ENCODE results near the gene RIC3. TPM values are rescaled to one million over a fixed set of nuclear protein-coding genes. Genes with fewer than 3 reads are reported as not detected.

The RIC3 gene
- total RNA-seq, 1 donor from 2014 or later: 3.0 TPM

GRCh38 chr11:8127447-8127846, 41.4 kb downstream of the RIC3 start:
- Histone ChIP-seq H3K9me3 (ENCODE audit: insufficient read depth, low read depth, low read length) (no peaks in the 10 kb centered on the region), H3K4me2 (ENCODE audit: low read length) (no peak overlapping the region), H3K27ac (ENCODE audit: low read depth, low read length) (no peak overlapping the region), H3K4me1 (ENCODE audit: insufficient read depth, low read length) (no peaks in the 10 kb centered on the region), H4K20me1 (ENCODE audit: insufficient read depth, low read length) (no peaks in the 10 kb centered on the region), H3K79me2 (ENCODE audit: insufficient read depth, low read length) (no peaks in the 10 kb centered on the region), H3K9ac (ENCODE audit: low read length) (no peak overlapping the region), H3K4me3 (ENCODE audit: insufficient read depth, low read depth, low read length) (no peak overlapping the region), H3K27me3 (ENCODE audit: insufficient read depth, low read length) (peaks cover 3% of the 10 kb centered on the region), H2AFZ (ENCODE audit: low read depth, low read length) (no peak overlapping the region), H3K36me3 (ENCODE audit: insufficient read depth, low read length) (no peaks in the 10 kb centered on the region)
- no peak overlapping the region for H3K4me3 Mint-ChIP-seq (ENCODE audit: unreplicated experiment)
- no peaks in the 10 kb centered on the region for H3K27me3 Mint-ChIP-seq (ENCODE audit: low read depth, unreplicated experiment)
- peaks cover 7% of the 10 kb centered on the region for H3K4me1 Mint-ChIP-seq (ENCODE audit: low read depth, unreplicated experiment)
- peaks cover 2% of the 10 kb centered on the region for H3K9me3 Mint-ChIP-seq (ENCODE audit: unreplicated experiment)
- H3K27ac Mint-ChIP-seq (ENCODE audit: unreplicated experiment): no peak overlapping the region
- FAIRE-seq (no peak), DNase-seq (ENCODE audit: low read depth) (no peak)
- TF ChIP-seq EZH2 (IDR thresholded peaks at IDR 0.05; ENCODE audit: insufficient read depth, low read length) (no peak), CTCF (IDR thresholded peaks at IDR 0.05; ENCODE audit: insufficient read depth, low read depth, low read length) (no peak)
- H3K36me3 Mint-ChIP-seq (ENCODE audit: low read depth, unreplicated experiment): no peaks in the 10 kb centered on the region

GRCh38 chr11:8126649-8127289, 42.1 kb downstream of the RIC3 start:
- no peak for TF ChIP-seq EZH2 (IDR thresholded peaks at IDR 0.05; ENCODE audit: insufficient read depth, low read length)
- no peak for TF ChIP-seq CTCF (IDR thresholded peaks at IDR 0.05; ENCODE audit: insufficient read depth, low read depth, low read length)
- Histone ChIP-seq H3K9ac (ENCODE audit: low read length) (no peak overlapping the region), H3K9me3 (ENCODE audit: insufficient read depth, low read depth, low read length) (no peaks in the 10 kb centered on the region), H3K4me2 (ENCODE audit: low read length) (no peak overlapping the region), H3K79me2 (ENCODE audit: insufficient read depth, low read length) (no peaks in the 10 kb centered on the region), H4K20me1 (ENCODE audit: insufficient read depth, low read length) (no peaks in the 10 kb centered on the region), H3K27ac (ENCODE audit: low read depth, low read length) (no peak overlapping the region), H3K36me3 (ENCODE audit: insufficient read depth, low read length) (no peaks in the 10 kb centered on the region), H3K4me3 (ENCODE audit: insufficient read depth, low read depth, low read length) (no peak overlapping the region), H2AFZ (ENCODE audit: low read depth, low read length) (no peak overlapping the region), H3K27me3 (ENCODE audit: insufficient read depth, low read length) (peaks cover 3% of the 10 kb centered on the region), H3K4me1 (ENCODE audit: insufficient read depth, low read length) (no peaks in the 10 kb centered on the region)
- H3K36me3 Mint-ChIP-seq (ENCODE audit: low read depth, unreplicated experiment): no peaks in the 10 kb centered on the region
- no peak overlapping the region for H3K4me3 Mint-ChIP-seq (ENCODE audit: unreplicated experiment)
- no peak for DNase-seq (ENCODE audit: low read depth)
- no peaks in the 10 kb centered on the region for H3K27me3 Mint-ChIP-seq (ENCODE audit: low read depth, unreplicated experiment)
- FAIRE-seq: no peak
- H3K27ac Mint-ChIP-seq (ENCODE audit: unreplicated experiment): no peak overlapping the region
- H3K9me3 Mint-ChIP-seq (ENCODE audit: unreplicated experiment): peaks cover 2% of the 10 kb centered on the region
- peaks cover 4% of the 10 kb centered on the region for H3K4me1 Mint-ChIP-seq (ENCODE audit: low read depth, unreplicated experiment)

- H4K20me1 ChIP-seq (ENCODE audit: insufficient read depth, low read length): no peaks in the 10 kb centered on the region
- H3K4me1 ChIP-seq (ENCODE audit: insufficient read depth, low read length): no peaks in the 10 kb centered on the region
- H3K4me3 ChIP-seq (ENCODE audit: insufficient read depth, low read depth, low read length): no peak overlapping the region
- no peak overlapping the region for H2AFZ ChIP-seq (ENCODE audit: low read depth, low read length)
- no peaks in the 10 kb centered on the region for H3K79me2 ChIP-seq (ENCODE audit: insufficient read depth, low read length)
- no peaks in the 10 kb centered on the region for H3K27me3 ChIP-seq (ENCODE audit: insufficient read depth, low read length)
- H3K36me3 ChIP-seq (ENCODE audit: insufficient read depth, low read length): no peaks in the 10 kb centered on the region
- H3K9me3 ChIP-seq (ENCODE audit: insufficient read depth, low read depth, low read length): no peaks in the 10 kb centered on the region
- no peak overlapping the region for H3K27ac ChIP-seq (ENCODE audit: low read depth, low read length)
- H3K4me3 Mint-ChIP-seq (ENCODE audit: unreplicated experiment): no peak overlapping the region
- no peak for FAIRE-seq
- no peak overlapping the region for H3K4me2 ChIP-seq (ENCODE audit: low read length)
- TF ChIP-seq CTCF (IDR thresholded peaks at IDR 0.05; ENCODE audit: insufficient read depth, low read depth, low read length): no peak
- TF ChIP-seq EZH2 (IDR thresholded peaks at IDR 0.05; ENCODE audit: insufficient read depth, low read length): no peak
- H3K9ac ChIP-seq (ENCODE audit: low read length): no peak overlapping the region
- H3K27ac Mint-ChIP-seq (ENCODE audit: unreplicated experiment): no peak overlapping the region
- no peaks in the 10 kb centered on the region for H3K4me1 Mint-ChIP-seq (ENCODE audit: low read depth, unreplicated experiment)
- no peaks in the 10 kb centered on the region for H3K27me3 Mint-ChIP-seq (ENCODE audit: low read depth, unreplicated experiment)
- H3K9me3 Mint-ChIP-seq (ENCODE audit: unreplicated experiment): peaks cover 7% of the 10 kb centered on the region
- DNase-seq (ENCODE audit: low read depth): no peak
- H3K36me3 Mint-ChIP-seq (ENCODE audit: low read depth, unreplicated experiment): no peaks in the 10 kb centered on the region
Measured at GRCh38 chr11:8122173-8122764, 46.6 kb downstream of the RIC3 start.
